Measurements from ENCODE around the gene MYBPC3.

The MYBPC3 gene

DNA sequence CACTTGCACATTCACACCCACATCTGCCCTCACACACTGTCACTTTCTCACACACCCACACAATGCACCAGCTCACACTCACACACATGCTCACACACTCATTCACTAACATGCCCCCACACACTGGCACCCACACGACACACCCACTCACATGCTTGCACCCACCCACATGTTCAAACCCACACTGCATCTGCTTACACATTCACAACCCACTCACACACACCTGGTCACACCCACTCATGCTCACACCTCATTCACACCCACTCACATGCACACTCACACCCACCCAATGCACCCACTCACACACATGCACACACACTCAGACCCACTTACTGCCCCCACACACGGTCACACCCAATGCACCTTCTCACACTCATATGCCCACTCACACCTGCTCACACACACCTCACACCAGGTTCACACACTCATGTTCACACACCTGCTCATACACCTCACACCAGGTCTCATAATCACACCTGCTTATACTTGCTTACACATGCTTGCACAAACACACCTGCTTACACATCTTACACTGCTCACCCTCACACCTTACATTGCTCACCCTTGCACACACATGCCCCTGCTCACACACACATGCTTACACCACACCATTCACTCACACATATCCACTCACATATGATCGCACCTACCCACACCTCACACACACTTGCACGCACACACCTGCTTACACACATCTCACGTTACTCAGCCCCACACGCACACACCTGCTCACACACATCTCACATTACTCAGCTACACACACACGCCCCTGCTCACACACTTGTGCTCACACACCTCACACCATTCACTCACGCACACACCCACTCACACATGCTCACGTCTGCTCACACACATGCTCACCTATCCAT is 3.9 kb upstream of the MYBPC3 start:
- no peak for DNase-seq

DNA sequence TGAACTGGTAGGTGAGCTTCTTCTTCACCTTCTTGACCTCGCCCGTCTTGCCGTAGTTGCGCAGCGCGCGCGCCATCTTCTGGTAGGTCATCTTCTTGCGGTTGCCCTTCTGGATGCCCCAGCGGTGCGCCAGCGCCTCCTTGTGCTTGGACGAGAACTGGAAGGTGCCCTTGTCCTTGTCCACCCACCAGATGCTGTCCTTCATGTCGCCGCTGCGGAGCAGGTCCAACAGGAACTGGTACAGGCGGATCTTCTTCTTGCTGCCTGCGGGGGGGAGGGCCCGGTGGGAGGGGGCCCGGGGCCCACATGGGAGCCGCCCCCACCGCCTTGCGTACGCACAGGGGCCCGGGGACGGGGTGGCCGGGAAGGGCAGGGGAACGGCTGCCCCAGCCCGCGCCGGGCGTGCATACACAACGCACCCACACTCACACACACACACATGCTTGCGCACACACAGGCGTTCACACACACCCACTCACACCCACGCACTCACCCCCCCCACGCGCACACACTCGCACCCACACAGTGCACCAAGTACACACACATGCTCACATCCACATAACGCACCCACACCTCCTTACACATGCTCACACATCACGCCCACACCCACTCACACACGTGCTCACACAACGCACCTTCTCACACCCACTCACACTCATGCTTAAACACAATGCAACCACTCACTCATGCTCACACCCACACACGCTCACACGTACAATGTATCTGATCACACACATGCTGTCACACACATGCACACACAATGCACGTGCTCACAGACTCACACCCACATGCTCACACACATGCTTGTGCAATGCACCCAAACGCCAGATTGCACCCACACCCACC is 3.0 kb upstream of the MYBPC3 start:
- peak; percentile 68 for DNase-seq

DNA sequence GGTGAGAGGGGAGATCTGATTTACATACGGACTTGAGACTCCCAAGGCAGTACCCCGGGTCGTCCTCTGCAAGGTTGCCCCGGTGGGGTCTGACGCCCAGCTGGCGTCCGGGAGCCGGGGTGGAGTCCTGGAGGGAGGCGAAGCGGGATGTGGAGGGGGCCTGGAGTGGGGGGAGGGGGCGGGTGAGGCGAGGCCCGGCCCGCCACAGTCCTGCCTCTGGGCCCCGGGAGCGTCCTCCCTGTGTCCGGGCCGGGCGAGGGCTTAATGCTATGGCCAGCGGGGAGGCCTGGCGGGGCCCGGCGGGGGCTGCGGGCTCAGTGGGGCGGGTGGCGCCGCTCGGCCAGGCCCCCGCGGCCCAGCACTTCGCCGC is 2.4 kb upstream of the MYBPC3 start:
- DNase-seq, result no peak

DNA sequence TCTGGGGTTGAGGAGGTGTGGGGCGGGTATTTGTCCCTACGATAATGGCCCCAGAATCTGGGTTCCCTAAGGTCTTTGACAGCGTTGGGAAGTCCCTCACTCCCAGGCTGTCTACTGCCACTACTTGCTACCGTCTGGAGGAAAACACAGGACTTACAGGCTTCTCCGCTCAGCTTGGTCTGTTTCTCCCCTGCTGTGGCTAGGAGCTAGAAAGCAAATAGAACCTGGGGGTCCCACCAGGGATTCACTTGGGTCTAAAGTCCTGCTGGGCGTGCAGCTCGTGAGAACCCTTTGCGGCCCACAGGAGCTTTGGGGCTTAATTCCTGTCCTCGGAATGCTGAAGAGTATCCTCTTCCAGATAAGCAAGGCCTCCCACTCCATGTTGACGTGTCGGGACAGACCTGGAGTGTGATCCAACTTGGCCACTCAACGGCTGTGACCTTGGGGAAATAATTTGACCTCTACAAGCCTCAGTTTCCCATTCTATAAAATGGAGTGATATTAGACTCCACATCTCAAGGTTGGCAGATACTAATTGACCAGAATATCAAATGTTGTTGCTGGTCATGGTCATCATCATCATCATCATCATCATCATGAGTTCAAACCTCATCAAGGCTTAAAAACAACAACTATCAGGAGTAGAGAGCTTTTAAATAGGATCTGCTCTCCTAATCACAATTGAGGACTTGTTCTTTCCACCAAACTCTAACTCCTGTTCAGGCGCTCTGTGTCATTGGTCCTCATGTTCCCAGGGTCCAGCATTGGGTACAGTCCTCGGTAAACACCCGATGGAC is 1.7 kb upstream of the MYBPC3 start:
- no peak for DNase-seq

DNA sequence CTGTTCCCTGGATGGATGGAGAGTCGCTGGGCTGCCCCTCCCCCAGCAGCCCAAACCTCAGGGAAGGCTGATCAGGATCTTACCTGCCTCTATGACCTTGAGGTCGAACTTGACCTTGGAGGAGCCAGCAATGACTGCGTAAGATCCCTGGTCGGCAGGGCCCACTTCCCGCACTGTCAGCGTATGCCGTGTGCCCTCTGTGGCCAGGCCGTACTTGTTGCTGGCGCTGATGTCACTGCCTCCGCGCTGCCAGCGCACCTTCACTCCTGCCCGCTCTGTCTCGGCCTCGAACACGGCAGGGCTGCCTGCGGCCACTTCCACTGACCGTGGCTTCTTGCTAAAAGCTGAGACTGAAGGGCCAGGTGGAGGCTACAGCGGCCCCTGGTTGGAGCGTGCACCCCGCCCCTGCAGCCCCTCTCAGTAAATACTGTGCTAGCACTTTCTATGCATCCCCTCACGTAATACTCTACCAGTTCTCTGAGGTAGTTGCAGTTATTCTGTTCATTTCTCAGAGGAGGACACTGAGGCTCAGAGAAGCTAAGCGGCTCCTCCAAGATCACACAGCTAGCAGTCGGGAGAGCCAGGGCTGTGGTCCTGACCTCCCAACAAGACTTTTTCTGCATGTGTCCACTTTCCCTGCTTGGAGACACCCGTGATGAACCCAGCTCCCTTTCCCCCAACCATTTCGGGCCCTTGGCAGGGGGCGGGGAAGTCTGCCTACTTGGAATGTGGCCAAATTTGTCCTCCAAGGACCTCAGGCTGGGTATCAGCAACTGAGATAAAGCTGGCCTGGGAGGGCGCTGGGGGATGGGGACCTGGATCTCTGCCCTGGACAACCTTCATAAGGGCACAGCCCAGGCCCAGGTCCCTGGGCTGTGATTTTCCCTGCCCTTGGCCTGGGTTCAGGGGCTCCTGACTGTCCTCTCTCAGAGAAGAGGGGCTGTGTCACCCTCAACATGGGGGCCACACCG is 1.1 kb downstream of the MYBPC3 start:
- no peak for DNase-seq

DNA sequence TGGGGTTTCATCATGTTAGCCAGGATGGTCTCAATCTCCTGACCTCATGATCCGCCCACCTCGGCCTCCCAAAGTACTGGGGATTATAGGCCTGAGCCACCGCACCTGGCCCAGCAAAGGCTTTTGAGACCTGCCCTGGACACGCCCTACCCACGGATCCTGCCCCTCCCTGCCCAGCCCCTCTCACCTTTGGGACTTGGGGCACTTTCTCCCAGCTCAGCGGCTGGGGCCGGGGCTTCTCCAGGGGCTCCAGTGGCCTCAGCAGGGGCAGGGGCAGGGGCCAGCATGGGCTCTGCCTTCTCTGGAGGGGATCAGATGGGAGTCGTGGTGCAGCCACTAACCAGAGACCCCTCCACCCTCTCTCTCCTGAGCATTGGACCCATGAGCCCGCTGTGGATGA is 2.2 kb downstream of the MYBPC3 start:
- no peak for DNase-seq

DNA sequence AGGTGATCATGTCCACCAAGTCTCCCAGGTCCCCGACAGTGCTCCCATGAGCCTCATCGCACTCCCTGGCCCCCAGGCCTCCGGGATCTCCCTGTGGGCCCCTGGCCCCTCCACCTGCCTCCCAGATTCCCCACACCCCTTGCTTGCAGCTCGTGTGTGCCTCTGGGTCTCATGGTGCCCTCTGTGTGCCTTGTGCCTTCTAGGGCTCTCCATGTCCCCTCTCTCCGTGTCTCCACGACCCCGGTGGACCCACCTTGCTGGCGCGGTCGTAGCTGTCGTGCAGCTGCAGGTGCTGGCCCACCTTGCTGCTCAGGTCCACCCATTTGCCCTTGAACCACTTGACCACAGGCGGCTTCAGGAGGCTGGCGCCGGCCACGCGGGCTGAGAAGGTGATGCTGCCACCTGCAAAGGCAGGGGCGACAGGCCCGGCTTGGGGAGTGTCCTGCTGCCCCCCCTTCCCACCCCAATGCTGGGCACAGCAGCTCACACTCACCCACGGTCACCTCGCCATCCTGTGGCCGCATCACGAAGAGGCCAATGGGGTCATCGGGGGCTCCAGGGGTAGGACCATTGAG is 2.9 kb downstream of the MYBPC3 start:
- DNase-seq, result no peak

DNA sequence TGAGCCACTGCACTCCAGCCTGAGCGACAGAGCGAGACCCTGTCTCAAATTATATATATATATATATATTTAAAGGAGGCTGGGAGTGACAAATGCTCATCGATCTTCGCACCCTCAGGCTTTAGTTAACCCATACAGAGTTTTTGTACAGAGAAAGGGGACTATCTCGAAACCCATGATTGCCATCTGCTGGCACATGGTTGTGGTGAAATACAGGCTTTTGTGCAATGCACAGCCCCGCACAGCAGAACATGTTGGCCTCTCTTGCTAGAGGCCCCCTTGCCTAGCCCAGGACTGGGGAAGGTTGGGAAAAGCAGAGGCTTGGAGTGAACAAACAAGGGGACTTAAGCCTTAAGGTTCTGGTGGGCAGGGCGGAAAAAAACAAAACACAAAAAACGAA is 3.6 kb downstream of the MYBPC3 start:
- DNase-seq, result no peak

DNA sequence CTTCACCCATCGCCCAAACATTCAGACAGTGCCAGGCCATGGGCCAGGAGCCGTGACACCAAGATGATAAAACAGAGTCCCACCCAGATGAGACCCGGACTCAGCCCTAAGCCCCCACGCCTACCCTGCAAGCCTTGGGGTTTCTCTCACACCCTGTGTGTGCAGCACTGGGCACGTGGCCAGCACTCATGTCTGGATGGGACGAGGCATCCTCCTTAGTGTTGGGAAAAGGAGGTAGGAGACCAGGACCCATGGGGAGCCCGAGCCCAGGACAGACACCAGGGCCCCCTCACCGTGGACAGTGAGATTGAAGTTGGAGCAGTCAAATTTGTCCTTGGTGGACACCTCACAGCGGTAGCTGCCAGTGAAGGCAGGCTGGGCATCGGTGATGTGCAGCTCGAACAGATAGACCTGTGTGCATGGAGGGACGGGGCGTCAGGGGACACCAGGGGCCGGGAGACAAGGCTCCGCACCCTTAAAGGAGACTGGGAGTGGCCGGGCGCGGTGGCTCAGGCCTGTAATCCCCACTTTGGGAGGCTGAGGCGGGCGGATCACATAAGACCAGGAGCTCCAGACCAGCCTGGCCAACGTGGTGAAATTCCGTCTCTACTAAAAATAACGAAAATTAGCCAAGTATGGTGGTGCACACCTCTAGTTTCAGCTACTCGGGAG is 4.2 kb downstream of the MYBPC3 start:
- no peak for DNase-seq

DNA sequence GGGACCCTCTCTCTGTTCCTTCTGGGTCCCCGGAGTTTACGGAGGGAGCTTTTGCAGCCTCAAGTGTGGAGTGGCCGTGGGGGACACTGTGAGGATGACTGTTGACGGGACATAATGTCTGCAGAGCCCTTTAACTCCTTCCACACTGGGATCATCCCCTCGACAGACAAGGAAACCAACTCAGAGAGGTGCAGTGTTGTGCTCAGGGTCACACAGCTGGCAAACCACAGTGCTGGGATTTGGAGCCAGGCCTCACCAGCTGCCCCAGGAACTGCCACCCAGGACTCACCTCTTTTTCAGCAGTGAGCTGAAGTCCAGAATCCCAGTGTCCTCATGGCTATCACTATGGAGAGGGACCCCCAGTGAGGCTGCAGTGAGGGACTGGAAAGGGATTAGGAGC is 5.4 kb downstream of the MYBPC3 start:
- no peak for DNase-seq

DNA sequence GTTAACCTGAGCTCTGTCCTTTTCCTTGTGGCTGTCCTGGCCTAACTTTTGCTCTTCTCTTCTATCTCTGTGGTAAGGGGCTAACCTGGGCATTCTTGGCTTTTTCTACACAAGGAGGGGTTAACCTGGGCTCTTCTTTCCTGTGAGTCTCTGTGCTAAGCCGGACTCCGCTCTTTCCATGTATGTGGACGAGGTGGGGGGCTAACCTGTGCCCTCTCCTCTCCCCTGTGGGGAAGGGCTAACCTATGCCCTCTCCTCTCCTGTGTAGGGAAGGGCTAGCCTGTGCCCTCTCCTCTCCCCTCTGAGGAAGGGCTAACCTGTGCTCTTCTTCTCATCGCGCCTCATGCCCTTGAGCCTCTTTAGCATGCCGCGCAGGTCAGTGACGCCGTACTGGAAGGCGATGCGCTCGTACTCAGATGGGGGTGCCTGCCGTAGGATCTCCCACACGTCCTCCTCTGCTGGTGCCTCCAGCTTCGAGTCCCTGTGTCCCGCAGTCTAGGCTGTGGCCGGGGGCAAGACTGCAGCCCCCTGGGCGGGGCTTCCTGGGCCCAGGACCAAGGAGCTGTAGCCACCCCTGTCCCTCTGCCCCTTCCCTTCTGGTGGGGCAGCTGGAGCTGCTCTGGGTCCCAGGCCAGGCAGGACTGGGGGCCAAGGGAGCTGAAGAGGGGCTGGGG is 6.5 kb downstream of the MYBPC3 start:
- no peak for DNase-seq

DNA sequence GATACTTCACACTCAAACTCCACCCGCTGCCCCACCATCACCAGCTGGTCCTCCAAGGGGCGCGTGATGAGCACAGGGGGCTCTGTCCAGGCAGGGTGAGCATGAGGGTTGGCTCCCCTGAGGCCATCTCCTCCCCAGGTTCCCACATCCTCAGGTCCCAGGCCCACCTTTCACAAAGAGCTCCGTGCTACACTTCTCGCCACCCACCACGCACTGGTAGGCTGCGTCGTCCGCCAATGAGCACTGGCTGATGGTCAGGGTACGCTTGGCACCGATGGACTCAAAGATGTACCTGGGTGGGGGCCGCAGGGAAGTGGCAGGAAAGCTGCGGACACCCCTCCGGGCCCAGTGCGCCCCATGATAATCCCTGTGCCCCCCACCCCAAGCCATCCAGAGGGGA is 9.6 kb downstream of the MYBPC3 start:
- DNase-seq, result no peak

DNA sequence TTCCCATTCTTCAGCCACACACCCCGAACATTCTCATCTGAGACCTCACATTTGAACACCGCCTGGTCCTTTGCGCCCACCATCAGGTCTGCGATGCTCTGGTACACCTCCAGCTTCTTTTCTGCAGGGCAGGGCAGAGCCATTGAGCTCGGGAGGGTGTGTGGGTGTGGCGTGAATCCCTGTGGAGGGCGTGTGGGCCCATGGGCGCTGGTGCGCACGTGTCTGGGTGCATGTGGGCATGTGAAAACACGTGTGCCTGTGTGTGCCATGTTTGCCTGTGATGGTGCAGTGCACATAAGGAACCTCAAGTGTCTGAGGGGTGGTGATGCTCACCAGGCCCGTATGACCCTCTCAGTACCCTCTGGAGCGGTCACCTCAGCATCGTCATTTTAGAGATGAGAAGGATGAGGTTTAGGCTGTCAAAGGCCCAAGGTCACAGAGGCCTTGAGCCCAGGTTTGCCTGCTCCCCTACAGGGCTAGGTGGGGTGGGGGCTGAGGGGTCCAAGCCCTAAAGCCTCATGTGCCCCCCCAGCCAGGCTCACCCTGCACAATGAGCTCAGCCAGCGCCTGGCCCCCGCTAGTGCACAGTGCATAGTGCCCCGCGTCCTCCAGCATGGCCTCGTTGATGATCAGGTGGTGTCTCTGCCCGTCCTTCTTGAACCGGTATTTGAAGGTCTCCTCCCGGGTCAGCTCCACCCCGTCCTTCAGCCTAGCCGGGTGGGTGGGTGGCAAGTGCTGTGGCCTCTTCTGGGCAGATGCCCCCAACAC is 10.3 kb downstream of the MYBPC3 start:
- DNase-seq, result no peak

DNA sequence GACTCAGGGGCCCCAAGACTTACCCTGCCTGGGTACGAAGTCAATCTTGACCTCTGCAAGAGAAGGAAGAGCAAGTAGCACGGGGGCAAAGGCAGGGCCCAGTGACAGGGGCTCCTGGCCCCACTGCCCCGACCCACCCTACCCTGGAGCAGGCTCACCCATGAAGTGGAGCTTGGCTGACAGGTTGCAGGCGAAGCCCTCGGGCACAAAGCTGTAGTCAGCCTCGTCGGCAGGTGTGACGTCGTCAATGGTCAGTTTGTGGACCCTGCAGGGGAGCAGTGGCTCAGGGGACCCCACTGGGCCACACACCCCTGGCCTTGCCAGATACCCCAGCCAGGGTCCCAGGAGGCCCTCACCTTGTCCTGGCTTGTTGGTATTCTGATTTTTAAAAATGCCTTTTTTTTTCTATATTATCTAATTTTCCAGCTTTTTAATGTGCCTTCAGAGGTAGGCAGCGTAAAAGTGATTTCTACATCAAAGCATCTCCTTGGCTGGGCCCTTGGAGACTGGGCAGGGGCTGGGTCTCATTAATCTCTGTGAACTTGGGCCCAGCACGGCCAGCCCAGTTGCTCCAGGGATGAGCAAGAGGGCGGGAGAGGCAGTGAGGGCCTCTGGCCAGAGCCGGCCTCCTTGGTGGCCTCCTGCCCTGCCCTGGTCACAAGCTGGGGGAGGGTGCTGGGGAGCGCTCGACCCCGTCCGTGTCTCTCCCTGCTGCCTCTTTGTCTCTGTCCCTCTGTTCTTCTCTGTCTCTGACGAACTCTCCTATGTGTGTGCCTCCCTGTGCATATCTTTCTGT is 11.3 kb downstream of the MYBPC3 start:
- DNase-seq, result no peak

DNA sequence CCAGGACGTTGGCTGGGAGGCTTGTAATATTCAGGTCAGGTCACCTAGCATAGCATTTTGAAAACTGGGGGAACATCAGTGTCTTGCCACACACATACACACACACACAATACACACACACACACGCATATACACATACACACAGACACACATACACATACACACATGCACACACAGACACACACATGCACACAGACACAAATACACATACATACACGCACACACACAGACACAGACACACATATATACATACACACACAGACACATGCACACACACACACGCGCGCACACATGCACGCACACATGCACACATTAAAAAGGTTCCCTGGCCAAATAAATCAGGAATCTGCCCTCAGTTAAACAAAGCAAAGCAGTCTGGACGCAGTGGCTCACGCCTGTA is 12.5 kb downstream of the MYBPC3 start:
- no peak for DNase-seq

DNA sequence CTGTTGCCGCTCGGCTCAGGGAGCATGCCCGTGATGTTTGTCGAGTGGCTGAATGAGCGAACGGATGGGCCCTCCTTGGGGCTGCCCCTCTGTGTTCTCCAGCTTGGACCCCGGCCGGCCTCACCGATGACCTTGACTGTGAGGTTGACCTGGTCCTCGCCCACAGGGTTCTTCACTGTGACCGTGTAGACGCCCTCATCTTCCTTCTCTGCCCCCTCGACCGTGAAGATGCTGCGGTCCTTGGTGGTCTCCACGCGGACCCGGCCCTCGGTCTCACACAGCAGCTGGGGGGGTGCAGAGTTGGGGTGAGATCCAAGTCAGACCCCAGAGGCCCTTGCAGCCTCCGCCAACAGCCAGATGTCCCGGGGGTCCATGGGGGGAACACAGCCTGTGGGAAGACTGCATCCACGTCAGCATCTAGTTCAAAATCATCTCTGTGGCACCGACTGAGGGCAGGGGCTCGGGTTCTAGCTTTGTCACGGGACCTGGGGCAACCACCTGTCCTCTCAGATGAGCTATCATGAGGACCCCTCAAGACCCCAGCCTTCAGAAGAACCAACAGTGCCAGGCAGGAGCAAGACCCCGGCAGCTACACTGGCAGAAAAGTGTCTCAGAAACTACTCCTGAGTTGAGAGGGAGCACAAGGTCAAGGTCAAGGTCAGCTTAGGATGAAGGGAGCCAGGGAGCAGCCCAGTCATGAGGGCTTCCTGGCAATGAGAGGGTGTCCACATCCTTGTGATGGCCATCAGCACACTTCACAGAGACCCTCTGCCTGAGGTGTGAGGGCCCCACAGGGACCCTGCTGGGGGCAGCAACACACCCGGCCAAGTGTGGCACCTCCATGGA is 13.9 kb downstream of the MYBPC3 start:
- no peak for DNase-seq

DNA sequence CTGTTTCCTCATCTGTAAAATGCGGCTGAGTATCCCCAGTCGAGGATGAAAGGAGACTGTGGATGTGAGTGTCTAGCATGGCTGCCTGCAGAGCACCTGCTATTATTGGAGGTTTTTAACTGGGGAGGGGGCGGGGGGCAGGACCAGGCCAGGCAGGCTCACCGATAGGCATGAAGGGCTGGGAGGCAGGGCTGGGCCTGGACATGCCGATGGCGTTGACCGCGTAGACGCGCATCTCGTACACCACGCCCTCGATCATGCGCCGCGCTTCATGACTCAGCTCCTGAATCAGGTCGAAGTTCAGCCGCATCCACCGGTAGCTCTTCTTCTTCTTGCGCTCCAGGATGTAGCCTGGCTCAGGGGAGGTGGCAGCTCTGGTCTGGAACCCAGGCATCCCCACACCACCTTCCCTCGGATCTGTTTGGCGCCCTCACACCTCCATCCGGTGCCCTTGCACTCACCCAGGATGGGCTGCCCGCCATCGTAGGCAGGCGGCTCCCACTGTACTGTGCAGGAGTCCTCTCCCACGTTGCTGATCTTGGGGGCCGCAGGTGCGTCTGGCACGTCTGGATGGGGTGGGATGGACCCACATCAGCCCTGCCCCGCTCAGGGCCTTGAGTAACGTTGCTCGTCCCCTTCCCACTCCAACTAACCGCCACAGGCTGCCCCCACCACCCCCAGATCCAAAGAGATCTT is 15.1 kb downstream of the MYBPC3 start:
- DNase-seq, result no peak

Data from stimulated activated CD4-positive, alpha-beta T cell treated with anti-CD3 and anti-CD28 coated beads, Interleukin-15, amount 100 ng/mL, for 24 hours (primary cell).